AG04450 (cell line): ENCODE results near the gene RAB35. TPM values are rescaled to one million over a fixed set of nuclear protein-coding genes. Genes with fewer than 3 reads are reported as not detected.
"Not testable (repeated sequence)": the region's sequence is repeated elsewhere in the genome, so short reads cannot be mapped to it uniquely, and the experiment has no call there.

Experiments
- CTCF ChIA-PET: fragments of 300-600, 350-600 bp; formaldehyde crosslinking; extraction: SDS; loops from one replicate; lab custom pipeline; 2022; ENCODE audit warnings: antibody characterized with exemption, inconsistent platforms; lab: Charles Lee
- POLR2A ChIA-PET: fragments of 350-600 bp; formaldehyde crosslinking; extraction: SDS; loops from one replicate; lab custom pipeline; 2021; ENCODE audit warnings: antibody characterized with exemption, inconsistent platforms; lab: Yijun Ruan, JAX
- DNase-seq: peaks from one replicate; pipeline ENCODE4 v3.0.0-alpha.2; 2011; ENCODE audit warnings: low read depth, low spot score
- H3K27ac ChIP-seq: one replicate; pipeline ENCODE4 v1.5.1; 2012; ENCODE audit warnings: low read depth, low read length, control low read depth
- H3K27me3 ChIP-seq: one replicate; pipeline ENCODE4 v1.6.0; 2012; ENCODE audit warnings: low read length; ENCODE audit not compliant: control insufficient read depth, insufficient read depth
- H3K4me3 ChIP-seq: 2 replicates; pipeline ENCODE4 v1.5.1; 2011; ENCODE audit warnings: mild to moderate bottlenecking, low read depth, low read length, control low read depth
- H3K9me3 ChIP-seq: 2 replicates; pipeline ENCODE4 v1.5.1; 2012; ENCODE audit warnings: low read length; ENCODE audit not compliant: control insufficient read depth, insufficient read depth
- polyA plus RNA-seq: library from polyadenylated mRNA; depleted of rRNA; stranded (reverse); fragments of >200 nt; gene quantifications from 2 replicates; pipeline ENCODE4 v1.2.3, GENCODE V29; 2011; rRNA removed
- small RNA-seq: library from RNA; depleted of rRNA; stranded (forward); fragments of <200 nt; gene quantifications from one replicate; pipeline ENCODE3, GENCODE V24; 2012; ENCODE audit warnings: low read depth; ENCODE audit not compliant: insufficient read length
- TF ChIP-seq, protein P1 (sequence below): IDR thresholded peaks from 2 replicates; pipeline ENCODE4 v1.5.1; 2011; ENCODE audit warnings: low read depth, low read length, control low read depth, inconsistent platforms

Gene RAB35
- polyA plus RNA-seq, 1 experiment: 64.9 TPM

DNA sequence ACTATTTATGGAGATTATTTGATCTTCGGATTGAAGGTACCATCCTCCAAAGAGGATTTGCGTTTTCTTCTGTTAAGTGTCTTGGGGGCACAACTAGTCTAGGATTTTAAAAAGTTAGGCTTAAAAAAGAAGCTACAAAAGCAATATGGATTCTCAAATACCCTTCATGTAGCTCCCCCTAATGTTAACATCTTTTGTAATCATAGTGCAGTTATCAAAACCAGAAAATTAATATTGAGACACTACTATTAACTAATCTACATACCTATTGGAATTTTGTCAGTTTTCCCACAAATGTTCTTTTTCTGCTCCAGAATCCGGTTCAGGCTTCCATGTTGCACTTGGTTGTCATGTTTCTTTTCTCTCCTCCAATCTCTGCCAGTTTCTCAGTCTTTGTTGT is 65.0 kb downstream of the RAB35 start:
- TF ChIP-seq, protein P1, sequence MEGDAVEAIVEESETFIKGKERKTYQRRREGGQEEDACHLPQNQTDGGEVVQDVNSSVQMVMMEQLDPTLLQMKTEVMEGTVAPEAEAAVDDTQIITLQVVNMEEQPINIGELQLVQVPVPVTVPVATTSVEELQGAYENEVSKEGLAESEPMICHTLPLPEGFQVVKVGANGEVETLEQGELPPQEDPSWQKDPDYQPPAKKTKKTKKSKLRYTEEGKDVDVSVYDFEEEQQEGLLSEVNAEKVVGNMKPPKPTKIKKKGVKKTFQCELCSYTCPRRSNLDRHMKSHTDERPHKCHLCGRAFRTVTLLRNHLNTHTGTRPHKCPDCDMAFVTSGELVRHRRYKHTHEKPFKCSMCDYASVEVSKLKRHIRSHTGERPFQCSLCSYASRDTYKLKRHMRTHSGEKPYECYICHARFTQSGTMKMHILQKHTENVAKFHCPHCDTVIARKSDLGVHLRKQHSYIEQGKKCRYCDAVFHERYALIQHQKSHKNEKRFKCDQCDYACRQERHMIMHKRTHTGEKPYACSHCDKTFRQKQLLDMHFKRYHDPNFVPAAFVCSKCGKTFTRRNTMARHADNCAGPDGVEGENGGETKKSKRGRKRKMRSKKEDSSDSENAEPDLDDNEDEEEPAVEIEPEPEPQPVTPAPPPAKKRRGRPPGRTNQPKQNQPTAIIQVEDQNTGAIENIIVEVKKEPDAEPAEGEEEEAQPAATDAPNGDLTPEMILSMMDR: no peak
- Histone ChIP-seq H3K4me3 (no peak overlapping the region), H3K27ac (no peak overlapping the region), H3K27me3 (no peaks in the 10 kb centered on the region), H3K9me3 (no peaks in the 10 kb centered on the region)
- ChIA-PET POLR2A (no interaction called here), CTCF (no interaction called here)
- DNase-seq: no peak

GRCh38 chr12:120049426-120049825 is 67.1 kb downstream of the RAB35 start:
- TF ChIP-seq, protein P1: no peak
- no peak overlapping the region for H3K27ac ChIP-seq
- H3K27me3 ChIP-seq: no peaks in the 10 kb centered on the region
- ChIA-PET POLR2A (no interaction called here), CTCF (interaction anchor here (0.6 kb wide), 1 partner anchor 318 kb away, joined by 3 read pairs; no protein-coding TSS in a partner anchor)
- no peak overlapping the region for H3K4me3 ChIP-seq
- DNase-seq: no peak
- H3K9me3 ChIP-seq: no peaks in the 10 kb centered on the region

DNA sequence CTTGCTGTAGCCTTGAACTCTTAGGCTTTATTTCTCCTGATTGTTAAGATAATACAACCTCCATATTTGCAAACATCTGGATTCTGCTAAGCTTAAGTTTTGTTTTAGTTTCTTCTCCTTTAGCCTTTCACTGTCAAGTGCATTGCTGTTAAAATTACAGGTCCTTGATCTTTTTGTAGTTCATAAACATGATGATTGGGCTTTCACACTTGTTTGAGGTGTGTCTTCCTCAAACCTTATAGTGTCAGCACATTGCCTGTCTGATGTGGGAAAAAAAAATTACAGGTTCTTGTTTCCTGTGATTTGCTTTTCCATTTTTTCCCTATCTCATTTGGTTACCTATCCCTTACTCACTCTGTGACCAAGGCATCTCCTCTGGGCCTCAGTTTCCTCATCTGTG is 68.3 kb downstream of the RAB35 start:
- Histone ChIP-seq H3K27me3 (no peaks in the 10 kb centered on the region), H3K27ac (no peak overlapping the region), H3K9me3 (no peaks in the 10 kb centered on the region), H3K4me3 (no peak overlapping the region)
- ChIA-PET POLR2A (no interaction called here), CTCF (no interaction called here)
- no peak for DNase-seq
- TF ChIP-seq, protein P1: no peak

- DNase-seq: no peak
- CTCF ChIA-PET: no interaction called here
- POLR2A ChIA-PET: no interaction called here
- Histone ChIP-seq H3K9me3 (no peaks in the 10 kb centered on the region), H3K27me3 (no peaks in the 10 kb centered on the region), H3K4me3 (no peak overlapping the region), H3K27ac (no peak overlapping the region)
- TF ChIP-seq, protein P1: no peak
These were observed 69.5 kb downstream of the RAB35 start for GRCh38 chr12:120047072-120047471.

DNA sequence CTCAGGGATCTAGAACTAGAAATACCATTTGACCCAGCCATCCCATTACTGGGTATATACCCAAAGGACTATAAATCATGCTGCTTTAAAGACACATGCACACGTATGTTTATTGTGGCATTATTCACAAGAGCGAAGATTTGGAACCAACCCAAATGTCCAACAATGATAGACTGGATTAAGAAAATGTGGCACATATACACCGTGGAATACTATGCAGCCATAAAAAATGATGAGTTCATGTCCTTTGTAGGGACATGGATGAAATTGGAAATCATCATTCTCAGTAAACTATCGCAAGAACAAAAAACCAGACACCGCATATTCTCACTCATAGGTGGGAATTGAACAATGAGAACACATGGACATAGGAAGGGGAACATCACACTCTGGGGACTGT is 71.2 kb downstream of the RAB35 start:
- H3K27me3 ChIP-seq, CTCF ChIA-PET, POLR2A ChIA-PET, H3K9me3 ChIP-seq, H3K4me3 ChIP-seq, H3K27ac ChIP-seq, DNase-seq: not testable (repeated sequence)

Small RNA genes lying within 50 kb of the gene (small RNA-seq; reads per million reads assigned to genes)
- gene AC004812.1: not detected
- gene MIR4498: not detected

Other genes with a start within 250 kb of the RAB35 start
- 6.0 and 6.3 TPM in 2 replicates for gene CIT, start 239.4 kb downstream of the RAB35 start, polyA plus RNA-seq
- gene BICDL1, start 127.5 kb downstream of the RAB35 start, polyA plus RNA-seq: not detected in 2 replicates
- 44.5 and 50.4 TPM in 2 replicates for gene GCN1, start 78.0 kb upstream of the RAB35 start, polyA plus RNA-seq
- gene RPLP0, start 84.4 kb upstream of the RAB35 start, polyA plus RNA-seq: 4,854 and 5,695 TPM in 2 replicates
- gene PXN, start 149.0 kb upstream of the RAB35 start, polyA plus RNA-seq: 35.0 and 48.1 TPM in 2 replicates
- under 0.01 TPM in 2 replicates for gene RNU4-2, start 175.2 kb upstream of the RAB35 start, polyA plus RNA-seq
- under 0.01 TPM in 1 of 2 replicates, not detected in the other for gene RNU4-1, start 176.5 kb upstream of the RAB35 start, polyA plus RNA-seq
- gene SIRT4, start 185.6 kb upstream of the RAB35 start, polyA plus RNA-seq: 1.4 and 1.9 TPM in 2 replicates
- gene PLA2G1B, start 211.0 kb upstream of the RAB35 start, polyA plus RNA-seq: 0.20 and 0.41 TPM in 2 replicates